AG04450 (cell line): ENCODE measurements around the gene LAMB3. TPM values are rescaled to one million over a fixed set of nuclear protein-coding genes. Genes with fewer than 3 reads are reported as not detected.

Experiments
- CTCF ChIA-PET: fragments of 300-600, 350-600 bp; formaldehyde crosslinking; extraction: SDS; loops from one replicate; lab custom pipeline; 2022; ENCODE audit warnings: antibody characterized with exemption, inconsistent platforms; lab: Charles Lee
- POLR2A ChIA-PET: fragments of 350-600 bp; formaldehyde crosslinking; extraction: SDS; loops from one replicate; lab custom pipeline; 2021; ENCODE audit warnings: antibody characterized with exemption, inconsistent platforms; lab: Yijun Ruan, JAX
- DNase-seq: peaks from one replicate; pipeline ENCODE4 v3.0.0-alpha.2; 2011; ENCODE audit warnings: low read depth, low spot score
- H3K27ac ChIP-seq: one replicate; pipeline ENCODE4 v1.5.1; 2012; ENCODE audit warnings: low read depth, low read length, control low read depth
- H3K27me3 ChIP-seq: one replicate; pipeline ENCODE4 v1.6.0; 2012; ENCODE audit warnings: low read length; ENCODE audit not compliant: control insufficient read depth, insufficient read depth
- H3K4me3 ChIP-seq: 2 replicates; pipeline ENCODE4 v1.5.1; 2011; ENCODE audit warnings: mild to moderate bottlenecking, low read depth, low read length, control low read depth
- H3K9me3 ChIP-seq: 2 replicates; pipeline ENCODE4 v1.5.1; 2012; ENCODE audit warnings: low read length; ENCODE audit not compliant: control insufficient read depth, insufficient read depth
- CTCF ChIP-seq: IDR thresholded peaks from 2 replicates; pipeline ENCODE4 v1.5.1; 2011; ENCODE audit warnings: low read depth, low read length, control low read depth, inconsistent platforms
- polyA plus RNA-seq: library from polyadenylated mRNA; depleted of rRNA; stranded (reverse); fragments of >200 nt; gene quantifications from 2 replicates; pipeline ENCODE4 v1.2.3, GENCODE V29; 2011

The LAMB3 gene
- polyA plus RNA-seq, 1 experiment: 2.6 TPM

GRCh38 chr1:209673631-209674417 lies 21.6 kb upstream of the LAMB3 start:
- CTCF ChIA-PET: interaction anchor here (0.7 to 1.3 kb wide), 6 partner anchors 15 to 389 kb away, joined by 3 to 4 read pairs (median 3); no protein-coding TSS in a partner anchor
- Histone ChIP-seq H3K9me3 (no peaks in the 10 kb centered on the region; the same call in 1 of the 2 replicates), H3K27ac (no peak overlapping the region), H3K27me3 (no peaks in the 10 kb centered on the region), H3K4me3 (no peak overlapping the region)
- POLR2A ChIA-PET: no interaction called here
- no peak for TF ChIP-seq CTCF
- no peak for DNase-seq

GRCh38 chr1:209672705-209673630 lies 20.7 kb upstream of the LAMB3 start:
- no peaks in the 10 kb centered on the region; the same call in 1 of the 2 replicates for H3K9me3 ChIP-seq
- ChIA-PET POLR2A (no interaction called here), CTCF (interaction anchor here (1.0 to 1.1 kb wide), 3 partner anchors 83 to 106 kb away, joined by 3 to 4 read pairs (median 3); no protein-coding TSS in a partner anchor)
- no peak overlapping the region for H3K27ac ChIP-seq
- DNase-seq: no peak
- no peak overlapping the region for H3K4me3 ChIP-seq
- no peaks in the 10 kb centered on the region for H3K27me3 ChIP-seq
- TF ChIP-seq CTCF: no peak

- CTCF ChIA-PET: interaction anchor here (1.2 kb wide), 1 partner anchor 104 kb away, joined by 3 read pairs; no protein-coding TSS in a partner anchor
- no peak for DNase-seq
- no peak for TF ChIP-seq CTCF
Measured at GRCh38 chr1:209670441-209671082, 18.3 kb upstream of the LAMB3 start.

GRCh38 chr1:209667708-209668107 lies 15.5 kb upstream of the LAMB3 start:
- no peak for DNase-seq
- no peak for TF ChIP-seq CTCF
- H3K4me3 ChIP-seq: no peak overlapping the region
- POLR2A ChIA-PET: no interaction called here
- no peak overlapping the region for H3K27ac ChIP-seq
- CTCF ChIA-PET: no interaction called here
- no peaks in the 10 kb centered on the region for H3K27me3 ChIP-seq
- H3K9me3 ChIP-seq: no peaks in the 10 kb centered on the region

More at GRCh38 chr1:209670441-209671082, 18.3 kb upstream of the LAMB3 start:
- POLR2A ChIA-PET: no interaction called here
- no peaks in the 10 kb centered on the region; the same call in 1 of the 2 replicates for H3K9me3 ChIP-seq
- H3K27me3 ChIP-seq: no peaks in the 10 kb centered on the region
- H3K4me3 ChIP-seq: no peak overlapping the region
- no peak overlapping the region for H3K27ac ChIP-seq
